ENCODE measurements around the gene IGSF9. TPM values are rescaled to one million over a fixed set of nuclear protein-coding genes. Genes with fewer than 3 reads are reported as not detected.

IGSF9 gene
- total RNA-seq, 1 donor from 2014 or later = 2.2 TPM

- ATAC-seq (no peak), DNase-seq (no peak)
- intact Hi-C loops (cut with DNase I) = no loop called here
- H3K9me3 ChIP-seq = no peaks in the 10 kb centered on the region
- no peaks in the 10 kb centered on the region for H3K4me1 ChIP-seq
- H3K36me3 ChIP-seq = no peaks in the 10 kb centered on the region
- no peak overlapping the region for H3K4me3 ChIP-seq
- H3K27me3 ChIP-seq = no peaks in the 10 kb centered on the region
- no peak overlapping the region for H3K27ac ChIP-seq
- no peak for TF ChIP-seq CTCF (IDR thresholded peaks at IDR 0.05)
Measured at GRCh38 chr1:159958719-159959380, 13.4 kb upstream of the IGSF9 start.

- no peak for TF ChIP-seq CTCF (IDR thresholded peaks at IDR 0.05)
- H3K4me1 ChIP-seq = no peaks in the 10 kb centered on the region
- intact Hi-C loops (cut with DNase I) = no loop called here
- no peaks in the 10 kb centered on the region for H3K9me3 ChIP-seq
- no peak overlapping the region for H3K4me3 ChIP-seq
- no peak overlapping the region for H3K27ac ChIP-seq
- H3K36me3 ChIP-seq = no peaks in the 10 kb centered on the region
- DNase-seq (no peak), ATAC-seq (peak; percentile 39)
- no peaks in the 10 kb centered on the region for H3K27me3 ChIP-seq
Measured at GRCh38 chr1:159957824-159958268, 12.4 kb upstream of the IGSF9 start.

GRCh38 chr1:159955456-159955855 lies 10.0 kb upstream of the IGSF9 start:
- no peaks in the 10 kb centered on the region for H3K36me3 ChIP-seq
- no peak overlapping the region for H3K4me3 ChIP-seq
- H3K27me3 ChIP-seq = peaks cover 3% of the 10 kb centered on the region
- ATAC-seq (no peak), DNase-seq (no peak)
- intact Hi-C loops (cut with DNase I) = no loop called here
- no peaks in the 10 kb centered on the region for H3K9me3 ChIP-seq
- no peaks in the 10 kb centered on the region for H3K4me1 ChIP-seq
- no peak overlapping the region for H3K27ac ChIP-seq
- no peak for TF ChIP-seq CTCF (IDR thresholded peaks at IDR 0.05)

- Histone ChIP-seq H3K27me3 (peaks cover 3% of the 10 kb centered on the region), H3K9me3 (no peaks in the 10 kb centered on the region), H3K36me3 (no peaks in the 10 kb centered on the region), H3K4me1 (no peaks in the 10 kb centered on the region), H3K27ac (no peak within 1 kb of the TSS), H3K4me3 (no peak within 1 kb of the TSS)
- DNase-seq (no peak), ATAC-seq (peak; percentile 60)
- intact Hi-C loops (cut with DNase I) = no loop called here
- TF ChIP-seq CTCF (IDR thresholded peaks at IDR 0.05) = no peak
Measured at GRCh38 chr1:159953536-159954515, 8.4 kb upstream of the IGSF9 start, which contains the start of gene SLAMF9. TSS of gene SLAMF9 (minus strand) at chr1:159954237. CDS start at chr1:159954137, 100 bp downstream.

GRCh38 chr1:159952932-159953331 lies 7.5 kb upstream of the IGSF9 start:
- H3K4me3 ChIP-seq = no peak overlapping the region
- H3K4me1 ChIP-seq = no peaks in the 10 kb centered on the region
- peaks cover 3% of the 10 kb centered on the region for H3K27me3 ChIP-seq
- H3K9me3 ChIP-seq = no peaks in the 10 kb centered on the region
- no peak for TF ChIP-seq CTCF (IDR thresholded peaks at IDR 0.05)
- ATAC-seq = no peak
- H3K36me3 ChIP-seq = no peaks in the 10 kb centered on the region
- intact Hi-C loops (cut with DNase I) = no loop called here
- no peak for DNase-seq
- no peak overlapping the region for H3K27ac ChIP-seq
